PFSK-1 (cell line): ENCODE measurements around the gene PCDHA3.

Experiments
- FOXP2 ChIP-seq: optimal IDR thresholded peaks from 2 replicates; pipeline ENCODE3; 2011; ENCODE audit warnings: borderline replicate concordance, control low read depth, inconsistent platforms; ENCODE audit not compliant: insufficient read depth; ENCODE audit errors: extremely low read length, extremely low read depth
- POLR2AphosphoS5 ChIP-seq: IDR thresholded peaks from 2 replicates; pipeline ENCODE4 v1.6.1; 2012; ENCODE audit warnings: low read depth, mild to moderate bottlenecking, control low read depth, low read length, moderate library complexity
- REST ChIP-seq, 2 experiments: IDR thresholded peaks; 2 replicates each; pipeline versions ENCODE4 v1.6.1 to v1.8.0; 2011 to 2012; ENCODE audit warnings: low read depth in 2 of 2, low read length in 2 of 2, control low read depth in 1 of 2, inconsistent platforms in 1 of 2, mild to moderate bottlenecking in 1 of 2, moderate library complexity in 1 of 2; ENCODE audit not compliant: insufficient read depth in 1 of 2
- SIN3A ChIP-seq: IDR thresholded peaks from 2 replicates; pipeline ENCODE4 v1.6.1; 2012; ENCODE audit warnings: mild to moderate bottlenecking, low read length, moderate library complexity, borderline replicate concordance; ENCODE audit not compliant: insufficient read depth
- TAF1 ChIP-seq: IDR thresholded peaks from 2 replicates; pipeline ENCODE4 v1.6.1; 2012; ENCODE audit warnings: low read length, control low read depth, borderline replicate concordance; ENCODE audit not compliant: insufficient read depth

The PCDHA3 gene

GRCh38 chr5:140827704-140828361 is 27.0 kb downstream of the PCDHA3 start, which contains the start of gene PCDHA6:
PCDHA6 (plus strand) TSS chr5:140827960; CDS start chr5:140828092, 132 bp downstream.
- TF ChIP-seq SIN3A = no peak
- no peak for TF ChIP-seq FOXP2
- no peak for TF ChIP-seq REST (IDR thresholded peaks at IDR 0.05; ENCODE audit: insufficient read depth in 1 of 2, low read depth in 2 of 2, low read length in 2 of 2)

- TF ChIP-seq POLR2AphosphoS5 (no peak), FOXP2 (no peak)
Measured at GRCh38 chr5:140828362-140828737, 27.5 kb downstream of the PCDHA3 start.

GRCh38 chr5:140833993-140834392 is 33.1 kb downstream of the PCDHA3 start, which contains the start of gene PCDHA7:
PCDHA7 (plus strand) TSS chr5:140834269; CDS start chr5:140834384, 115 bp downstream.
- TF ChIP-seq REST (IDR thresholded peaks at IDR 0.05; ENCODE audit: insufficient read depth in 1 of 2, low read depth in 2 of 2, low read length in 2 of 2) = no peak
- TF ChIP-seq FOXP2 = no peak
- no peak for TF ChIP-seq TAF1
- TF ChIP-seq POLR2AphosphoS5 = no peak
- TF ChIP-seq SIN3A = no peak

- no peak for TF ChIP-seq POLR2AphosphoS5
- no peak for TF ChIP-seq FOXP2
- TF ChIP-seq TAF1 = no peak
- no peak for TF ChIP-seq REST (IDR thresholded peaks at IDR 0.05; ENCODE audit: insufficient read depth in 1 of 2, low read depth in 2 of 2, low read length in 2 of 2)
- no peak for TF ChIP-seq SIN3A
Measured at GRCh38 chr5:140835622-140836510, 35.0 kb downstream of the PCDHA3 start.

- no peak for TF ChIP-seq FOXP2
- TF ChIP-seq SIN3A = no peak
- TF ChIP-seq REST (IDR thresholded peaks at IDR 0.05; ENCODE audit: insufficient read depth in 1 of 2, low read depth in 2 of 2, low read length in 2 of 2) = no peak
- no peak for TF ChIP-seq POLR2AphosphoS5
- no peak for TF ChIP-seq TAF1
Measured at GRCh38 chr5:140840978-140841962, 40.4 kb downstream of the PCDHA3 start, which contains the start of gene PCDHA8. PCDHA8 (plus strand) TSS chr5:140841187; CDS start chr5:140841322, 135 bp downstream.
